ENCODE results near the gene ZNF296. TPM values are rescaled to one million over a fixed set of nuclear protein-coding genes. Genes with fewer than 3 reads are reported as not detected.
"Not testable (repeated sequence)": the region's sequence is repeated elsewhere in the genome, so short reads cannot be mapped to it uniquely, and the experiment has no call there.

Gene ZNF296
- total RNA-seq, 4 donors from 2014 or later = 2.1 to 5.5 (median 5.4) TPM; not detected in 1

- H3K4me3 ChIP-seq = no peak overlapping the region
- H3K9me3 ChIP-seq = no peaks in the 10 kb centered on the region
- H3K27ac ChIP-seq = no peak overlapping the region
- H3K27me3 ChIP-seq = no peaks in the 10 kb centered on the region
- no peak for DNase-seq
- no peak for TF ChIP-seq CTCF (IDR thresholded peaks at IDR 0.05)
- no peak for TF ChIP-seq POLR2A (IDR thresholded peaks at IDR 0.05)
- H3K4me1 ChIP-seq = peaks cover 0 to 45% (median 15%) of the 10 kb centered on the region in 4 donors
- H3K36me3 ChIP-seq = no peaks in the 10 kb centered on the region
These were observed 31.4 kb upstream of the ZNF296 start for GRCh38 chr19:45107621-45108150.

DNA sequence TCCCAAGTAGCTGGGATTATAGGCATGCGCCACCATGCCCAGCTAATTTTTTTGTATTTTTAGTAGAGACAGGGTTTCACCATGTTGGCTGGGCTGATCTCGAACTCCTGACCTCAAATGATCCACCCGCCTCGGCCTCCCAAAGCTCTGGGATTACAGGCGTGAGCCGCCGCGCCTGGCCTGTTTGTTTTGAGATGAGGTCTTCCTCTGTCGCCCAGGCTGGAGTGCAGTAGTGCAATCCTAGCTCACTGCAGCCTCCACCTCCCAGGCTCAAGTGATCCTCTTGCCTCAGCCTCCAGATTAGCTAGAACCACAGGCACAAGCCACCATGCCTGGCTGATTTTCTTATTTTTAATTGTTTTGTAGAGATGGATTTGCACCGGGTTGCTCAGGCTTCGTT, 30.1 kb upstream of the ZNF296 start:
- H3K4me1 ChIP-seq = peaks cover 0 to 45% (median 15%) of the 10 kb centered on the region in 4 donors
- DNase-seq, H3K36me3 ChIP-seq, H3K27me3 ChIP-seq, H3K9me3 ChIP-seq, H3K4me3 ChIP-seq, H3K27ac ChIP-seq: not testable (repeated sequence)

GRCh38 chr19:45104658-45105349, 28.5 kb upstream of the ZNF296 start:
- no peak overlapping the region for H3K4me3 ChIP-seq
- peaks cover 9 to 60% (median 15%) of the 10 kb centered on the region in 4 donors for H3K4me1 ChIP-seq
- no peaks in the 10 kb centered on the region for H3K9me3 ChIP-seq
- peak overlapping the region in 2 of 4 donors; percentile 58 to 88 for H3K27ac ChIP-seq
- no peaks in the 10 kb centered on the region for H3K36me3 ChIP-seq
- H3K27me3 ChIP-seq = no peaks in the 10 kb centered on the region
- DNase-seq = peak in 2 of 3 donors; percentile 39 to 61
- no peak for TF ChIP-seq POLR2A (IDR thresholded peaks at IDR 0.05)
- TF ChIP-seq CTCF (IDR thresholded peaks at IDR 0.05) = no peak

DNA sequence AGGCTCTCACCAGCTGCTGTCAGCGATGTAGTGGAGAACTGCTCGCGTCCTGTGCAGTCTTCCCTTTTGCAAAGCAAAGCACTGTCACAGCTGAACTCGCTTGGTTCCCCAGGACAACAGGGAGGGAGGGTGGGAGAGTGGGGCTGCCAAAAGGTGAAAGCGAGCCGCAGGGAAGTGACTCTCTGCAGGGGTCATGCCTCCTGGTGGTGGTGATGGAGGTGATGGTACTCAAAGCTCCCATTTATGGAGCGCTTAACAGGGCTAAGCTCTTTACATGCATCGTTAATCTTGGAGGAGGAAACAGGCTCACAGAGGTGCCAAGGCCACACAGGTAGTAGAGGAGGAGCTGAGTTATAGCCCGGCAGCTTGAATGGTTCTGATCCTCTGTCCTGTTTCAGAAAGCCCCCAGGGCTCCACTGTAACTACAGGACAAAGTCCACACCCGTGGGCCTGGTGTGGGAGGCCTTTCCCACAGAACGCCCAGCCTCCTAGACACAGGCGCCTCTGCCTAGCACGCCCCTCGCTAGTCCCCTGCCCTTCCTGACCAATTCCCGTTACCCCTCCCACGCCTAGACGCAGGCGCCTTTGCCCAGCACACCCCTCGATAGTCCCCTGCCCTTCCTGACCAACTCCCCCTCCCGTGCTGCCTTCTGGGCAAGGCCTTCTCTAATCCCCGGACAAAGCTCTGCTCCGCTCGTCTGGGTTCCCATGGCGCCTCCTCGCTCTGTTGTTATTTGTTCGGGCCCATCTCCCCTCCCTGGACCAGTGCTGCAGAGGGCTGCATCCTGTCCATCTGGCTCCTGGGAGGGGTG, 27.4 kb upstream of the ZNF296 start:
- no peak for DNase-seq
- Histone ChIP-seq H3K36me3 (no peaks in the 10 kb centered on the region), H3K4me1 (peaks cover 12 to 71% (median 16%) of the 10 kb centered on the region in 4 donors), H3K4me3 (peak overlapping the region in 2 of 4 donors; percentile 18 to 31), H3K27me3 (no peaks in the 10 kb centered on the region), H3K27ac (peak overlapping the region; percentile 53 to 88 (median 66)), H3K9me3 (no peaks in the 10 kb centered on the region)
- TF ChIP-seq POLR2A (IDR thresholded peaks at IDR 0.05) (no peak), CTCF (IDR thresholded peaks at IDR 0.05) (peak in 1 of 6 experiments; percentile 7)

GRCh38 chr19:45103156-45103507, 26.9 kb upstream of the ZNF296 start:
- Histone ChIP-seq H3K36me3 (no peaks in the 10 kb centered on the region), H3K9me3 (no peaks in the 10 kb centered on the region), H3K4me3 (peak overlapping the region in 2 of 4 donors; percentile 18 to 31), H3K27me3 (no peaks in the 10 kb centered on the region), H3K27ac (peak overlapping the region; percentile 53 to 88 (median 66)), H3K4me1 (peaks cover 12 to 77% (median 19%) of the 10 kb centered on the region in 4 donors)
- peak in 2 of 3 donors; percentile 67 to 74 for DNase-seq
- no peak for TF ChIP-seq CTCF (IDR thresholded peaks at IDR 0.05)
- TF ChIP-seq POLR2A (IDR thresholded peaks at IDR 0.05) = no peak

GRCh38 chr19:45102481-45102880, 26.2 kb upstream of the ZNF296 start:
- TF ChIP-seq POLR2A (IDR thresholded peaks at IDR 0.05) = no peak
- no peak for TF ChIP-seq CTCF (IDR thresholded peaks at IDR 0.05)
- Histone ChIP-seq H3K4me3 (no peak overlapping the region), H3K36me3 (no peaks in the 10 kb centered on the region)

More at GRCh38 chr19:45102481-45102880, 26.2 kb upstream of the ZNF296 start:
- Histone ChIP-seq H3K9me3 (no peaks in the 10 kb centered on the region), H3K27ac (peak overlapping the region in 2 of 4 donors; percentile 73 to 88), H3K27me3 (no peaks in the 10 kb centered on the region), H3K4me1 (peaks cover 12 to 83% (median 21%) of the 10 kb centered on the region in 4 donors)
- no peak for DNase-seq
